H1 (cell line): ENCODE measurements around the gene SLC66A1. TPM values are rescaled to one million over a fixed set of nuclear protein-coding genes. Genes with fewer than 3 reads are reported as not detected.

Source experiments
- CTCF ChIA-PET: fragments of 300-600 bp; sonication (Branson Sonifier 250); formaldehyde crosslinking; loops from one replicate; lab custom pipeline; 2021; ENCODE audit not compliant: partially characterized antibody; lab: Charles Lee
- POLR2A ChIA-PET: fragments of 300-600 bp; sonication (Branson Sonifier 250); formaldehyde crosslinking; loops from one replicate; lab custom pipeline; 2021; ENCODE audit warnings: inconsistent platforms; ENCODE audit not compliant: partially characterized antibody; lab: Charles Lee
- DNase-seq, 2 experiments: peaks; one replicate each; pipeline versions ENCODE4 v3.0.0 to v3.0.0-alpha.2; 2010 to 2022; ENCODE audit warnings: low spot score in 2 of 2, low read depth in 1 of 2, mixed read lengths in 1 of 2
- FAIRE-seq: peaks from 2 replicates; lab custom pipeline; 2011; peaks lifted over from hg19 to GRCh38; lab: Jason Lieb, UNC
- H2AFZ ChIP-seq: 2 replicates; pipeline ENCODE4 v1.8.1; 2012; ENCODE audit warnings: low read length, inconsistent platforms
- H2AK5ac ChIP-seq: 2 replicates; pipeline ENCODE4 v1.6.1; 2013; ENCODE audit warnings: low read depth, low read length
- H2BK120ac ChIP-seq: replicated peaks from 2 replicates; pipeline ENCODE3; 2013; ENCODE audit warnings: low read depth, low read length, inconsistent platforms
- H2BK12ac ChIP-seq: 2 replicates; pipeline ENCODE4 v1.6.1; 2013; ENCODE audit warnings: low read depth, low read length
- H2BK15ac ChIP-seq: 2 replicates; pipeline ENCODE4 v1.6.1; 2013; ENCODE audit warnings: low read length
- H2BK20ac ChIP-seq: 2 replicates; pipeline ENCODE4 v1.6.1; 2013; ENCODE audit warnings: low read length
- H2BK5ac ChIP-seq: 2 replicates; pipeline ENCODE4 v1.6.1; 2013; ENCODE audit warnings: low read depth, low read length
- H3K14ac ChIP-seq: 2 replicates; pipeline ENCODE4 v1.6.1; 2013; ENCODE audit warnings: inconsistent platforms; ENCODE audit not compliant: insufficient read length
- H3K18ac ChIP-seq: 2 replicates; pipeline ENCODE4 v1.6.1; 2013; ENCODE audit warnings: low read length; ENCODE audit errors: extremely low read depth
- H3K23ac ChIP-seq: 2 replicates; pipeline ENCODE4 v1.6.1; 2013; ENCODE audit warnings: inconsistent platforms; ENCODE audit not compliant: insufficient read length
- H3K23me2 ChIP-seq: 2 replicates; pipeline ENCODE4 v1.6.1; 2013; ENCODE audit warnings: low read depth, low read length
- H3K27ac ChIP-seq: 2 replicates; pipeline ENCODE4 v1.6.1; 2011; ENCODE audit warnings: low read depth, low read length, inconsistent platforms
- H3K27me3 ChIP-seq, 4 experiments: replicated peaks in 1 of 4; 1 replicate in 1 of 4; 2 replicates in 3 of 4; pipeline versions ENCODE4 v1.6.1 to v1.8.1; 2011 to 2013; ENCODE audit warnings: low read length in 3 of 4, mild to moderate bottlenecking in 3 of 4, inconsistent platforms in 2 of 4, mixed read lengths in 2 of 4, moderate library complexity in 1 of 4; ENCODE audit not compliant: control insufficient read depth in 3 of 4, insufficient read depth in 3 of 4; ENCODE audit errors: extremely low read depth in 1 of 4
- H3K36me3 ChIP-seq, 4 experiments: 2 replicates each; pipeline versions ENCODE4 v1.6.1 to v1.8.1; 2011 to 2013; ENCODE audit warnings: mild to moderate bottlenecking in 4 of 4, low read length in 3 of 4, moderate library complexity in 2 of 4, control low read depth in 1 of 4, inconsistent platforms in 1 of 4; ENCODE audit not compliant: insufficient read depth in 4 of 4, control insufficient read depth in 2 of 4
- H3K4ac ChIP-seq: replicated peaks from 2 replicates; pipeline ENCODE3; 2013; ENCODE audit warnings: low read length, low read depth, mixed read lengths, inconsistent platforms; ENCODE audit not compliant: insufficient read length
- H3K4me1 ChIP-seq, 4 experiments: replicated peaks in 1 of 4; 1 replicate in 1 of 4; 2 replicates in 3 of 4; pipeline versions ENCODE4 v1.6.1 to v1.8.1; 2011 to 2013; ENCODE audit warnings: low read length in 3 of 4, inconsistent platforms in 2 of 4, mixed read lengths in 1 of 4; ENCODE audit not compliant: insufficient read depth in 4 of 4, control insufficient read depth in 3 of 4
- H3K4me2 ChIP-seq, 2 experiments: 2 replicates each; pipeline versions ENCODE4 v1.6.1 to v1.8.1; 2011 to 2013; ENCODE audit warnings: low read depth in 2 of 2, low read length in 2 of 2, control low read depth in 1 of 2, inconsistent platforms in 1 of 2, mild to moderate bottlenecking in 1 of 2; ENCODE audit not compliant: insufficient read depth in 1 of 2
- H3K4me3 ChIP-seq, 4 experiments: fragments of 200-600, 300-600 bp in 1 of 4; sonication (generic), shearing (Covaris generic), sonication (Bioruptor Twin) in 1 of 4; 2 replicates each; pipeline versions ENCODE4 v1.5.1 to v1.8.1; 2011 to 2016; ENCODE audit warnings: low read length in 4 of 4, low read depth in 3 of 4, control low read depth in 2 of 4, inconsistent platforms in 2 of 4, mild to moderate bottlenecking in 2 of 4, mixed read lengths in 1 of 4, moderate library complexity in 1 of 4; ENCODE audit not compliant: insufficient read depth in 2 of 4; ENCODE audit errors: extremely low read depth in 1 of 4
- H3K56ac ChIP-seq: replicated peaks from 2 replicates; pipeline ENCODE3; 2013; ENCODE audit warnings: low read depth, mild to moderate bottlenecking, mixed read lengths, low read length, inconsistent platforms; ENCODE audit not compliant: insufficient read length
- H3K79me1 ChIP-seq: 2 replicates; pipeline ENCODE4 v1.6.1; 2013; ENCODE audit warnings: low read depth, low read length, control low read depth
- H3K79me2 ChIP-seq, 2 experiments: 2 replicates each; pipeline versions ENCODE4 v1.6.1 to v1.8.1; 2012 to 2013; ENCODE audit warnings: low read length in 2 of 2, mild to moderate bottlenecking in 2 of 2, inconsistent platforms in 1 of 2; ENCODE audit not compliant: insufficient read depth in 2 of 2, control insufficient read depth in 1 of 2
- H3K9ac ChIP-seq, 4 experiments: replicated peaks in 1 of 4; 1 replicate in 1 of 4; 2 replicates in 3 of 4; pipeline versions ENCODE4 v1.6.1 to v1.8.1; 2011 to 2013; ENCODE audit warnings: low read depth in 3 of 4, low read length in 3 of 4, control low read depth in 2 of 4, mild to moderate bottlenecking in 2 of 4, moderate library complexity in 2 of 4, inconsistent platforms in 1 of 4; ENCODE audit errors: extremely low read depth in 1 of 4
- H3K9me3 ChIP-seq, 2 experiments: 2 replicates each; pipeline versions ENCODE4 v1.6.1 to v1.8.1; 2012 to 2013; ENCODE audit warnings: mild to moderate bottlenecking in 2 of 2, moderate library complexity in 2 of 2, control low read depth in 1 of 2, inconsistent platforms in 1 of 2, low read depth in 1 of 2, low read length in 1 of 2, mixed read lengths in 1 of 2; ENCODE audit not compliant: insufficient read depth in 2 of 2
- H4K20me1 ChIP-seq, 2 experiments: replicated peaks in 1 of 2; 2 replicates each; pipeline versions ENCODE3 to v1.8.1; 2011 to 2013; ENCODE audit warnings: inconsistent platforms in 2 of 2, low read length in 2 of 2, mild to moderate bottlenecking in 1 of 2; ENCODE audit not compliant: insufficient read depth in 2 of 2, control insufficient read depth in 1 of 2
- H4K5ac ChIP-seq: 2 replicates; pipeline ENCODE4 v1.6.1; 2013; ENCODE audit warnings: low read length, low read depth, mixed read lengths, inconsistent platforms; ENCODE audit not compliant: insufficient read length
- H4K8ac ChIP-seq: 2 replicates; pipeline ENCODE4 v1.8.0; 2013; ENCODE audit warnings: mild to moderate bottlenecking, moderate library complexity, low read length, inconsistent platforms; ENCODE audit not compliant: insufficient read depth; ENCODE audit errors: extremely low read depth
- H4K91ac ChIP-seq: replicated peaks from 2 replicates; pipeline ENCODE3; 2013; ENCODE audit warnings: low read length, mixed read lengths, inconsistent platforms; ENCODE audit not compliant: insufficient read length
- BRCA1 ChIP-seq: IDR thresholded peaks from 2 replicates; pipeline ENCODE4 v1.6.1; 2012; ENCODE audit warnings: low read depth, low read length, improper control_type of control experiment
- CTCF ChIP-seq, 3 experiments: IDR thresholded peaks; 1 replicate in 2 of 3; 2 replicates in 1 of 3; pipeline versions ENCODE4 v1.5.1 to v1.6.1; 2011; ENCODE audit warnings: low read length in 3 of 3, mild to moderate bottlenecking in 3 of 3, inconsistent platforms in 2 of 3, low read depth in 1 of 3, moderate library complexity in 1 of 3; ENCODE audit not compliant: insufficient read depth in 1 of 3; ENCODE audit errors: control extremely low read depth in 1 of 3
- FOSL1 ChIP-seq: IDR thresholded peaks from 2 replicates; pipeline ENCODE4 v1.6.1; 2011; ENCODE audit warnings: mild to moderate bottlenecking, low read depth, low read length, moderate library complexity; ENCODE audit not compliant: insufficient read depth
- HDAC6 ChIP-seq: IDR thresholded peaks from one replicate; pipeline ENCODE4 v1.7.1; 2012; ENCODE audit warnings: low read depth, mild to moderate bottlenecking, inconsistent platforms, low read length, moderate library complexity
- KDM4A ChIP-seq: IDR thresholded peaks from one replicate; pipeline ENCODE4 v1.7.1; 2012; ENCODE audit warnings: low read depth, mild to moderate bottlenecking, moderate library complexity, low read length, inconsistent platforms; ENCODE audit not compliant: severe bottlenecking
- KDM5A ChIP-seq: fragments of 200-600 bp; IDR thresholded peaks from 2 replicates; pipeline ENCODE4 v1.7.1; 2012; ENCODE audit warnings: mild to moderate bottlenecking, low read length, inconsistent platforms, mixed read lengths
- POLR2AphosphoS5 ChIP-seq: IDR thresholded peaks from 2 replicates; pipeline ENCODE4 v1.6.1; 2011; ENCODE audit warnings: low read depth, low read length
- RAD21 ChIP-seq, 2 experiments: IDR thresholded peaks in 1 of 2; conservative IDR thresholded peaks in 1 of 2; 2 replicates each; pipeline ENCODE4 v1.6.1; 2011; ENCODE audit warnings: low read depth in 2 of 2, low read length in 2 of 2, improper control_type of control experiment in 1 of 2, inconsistent platforms in 1 of 2, mild to moderate bottlenecking in 1 of 2, moderate library complexity in 1 of 2
- RFX5 ChIP-seq: IDR thresholded peaks from 2 replicates; pipeline ENCODE4 v1.6.1; 2011; ENCODE audit warnings: low read depth, low read length, improper control_type of control experiment, borderline replicate concordance
- SIX5 ChIP-seq: IDR thresholded peaks from 2 replicates; pipeline ENCODE4 v1.6.1; 2011; ENCODE audit warnings: mild to moderate bottlenecking, low read depth, low read length
- TAF1 ChIP-seq: IDR thresholded peaks from 2 replicates; pipeline ENCODE4 v1.6.1; 2011; ENCODE audit warnings: mild to moderate bottlenecking, low read depth, low read length
- WGBS, 2 experiments: shearing (Covaris generic) in 1 of 2; methylation state at CpG; one replicate each; pipeline versions ENCODE4 v1.1.6 to v1.1.7; 2013 to 2015; ENCODE audit warnings: low lambda C conversion rate in 2 of 2, mixed read lengths in 2 of 2, inconsistent platforms in 1 of 2, low coverage in 1 of 2, missing lambda C conversion rate in 1 of 2; ENCODE audit not compliant: insufficient replicate concordance in 2 of 2, insufficient coverage in 1 of 2, insufficient read length in 1 of 2; ENCODE audit errors: extremely low coverage in 1 of 2, missing lambda C conversion rate in 1 of 2; 5-methylcytosine and 5-hydroxymethylcytosine counted together
- polyA plus RNA-seq, 7 experiments: library from polyadenylated mRNA; depleted of rRNA in 3 of 7; stranded (reverse) in 5 of 7; unstranded in 2 of 7; fragments of >200 nt in 5 of 7; fragments of 200-250 nt in 2 of 7; gene quantifications; 1 replicate in 5 of 7; 2 replicates in 1 of 7; 4 replicates in 1 of 7; pipeline versions ENCODE4 v1.2.1 to v1.2.3, GENCODE V29; 2011 to 2013; ENCODE audit warnings: missing spikeins in 2 of 7, mixed read lengths in 2 of 7
- total RNA-seq: library from RNA; stranded (reverse); fragmentation: NEBNext Ultra II Directional; extraction: Animal tissue kit (Norgen Biotek cat#: 25700); gene quantifications from 2 replicates; pipeline ENCODE4 v1.2.1, GENCODE V29; 2021
- TF ChIP-seq, protein P1 (sequence below): IDR thresholded peaks from 2 replicates; pipeline ENCODE4 v1.6.1; 2012; ENCODE audit warnings: inconsistent platforms

Gene SLC66A1
- total and polyA plus RNA-seq, 2 of the 8 experiments (the other 6 are each of a cell fraction or from before 2014, with no cell fraction given): 16.8 to 27.9 TPM

DNA sequence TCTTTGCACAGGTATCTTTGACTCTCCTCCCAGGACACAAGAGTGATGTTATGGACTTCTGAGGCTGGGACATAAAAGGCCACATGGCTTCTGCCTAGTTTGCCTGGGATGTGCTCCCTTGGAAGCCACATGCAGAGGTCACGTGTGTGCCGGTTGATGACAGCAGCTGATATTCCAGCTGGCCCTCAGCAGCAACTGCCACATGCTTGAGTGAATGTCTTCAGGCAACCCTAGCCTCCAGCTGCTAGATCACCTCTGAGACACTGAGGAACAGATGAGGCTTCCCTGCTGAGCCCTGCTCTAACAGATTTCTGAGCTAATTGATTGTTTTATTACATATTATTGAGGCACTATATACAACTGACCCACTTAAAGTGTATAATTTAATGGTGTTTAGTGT, 11.9 kb upstream of the SLC66A1 start:
- POLR2A ChIA-PET: no interaction called here
- Histone ChIP-seq H3K4me1 (no peaks in the 10 kb centered on the region), H3K23ac (no peak overlapping the region), H3K4me2 (no peak overlapping the region), H3K4ac (no peak overlapping the region), H2BK120ac (no peak overlapping the region), H2BK12ac (no peak overlapping the region), H3K18ac (no peak overlapping the region), H3K4me3 (no peak overlapping the region), H3K79me1 (no peaks in the 10 kb centered on the region), H3K9ac (no peak overlapping the region), H4K20me1 (no peaks in the 10 kb centered on the region), H3K23me2 (no peaks in the 10 kb centered on the region), H2BK15ac (no peak overlapping the region), H3K14ac (no peak overlapping the region), H4K8ac (no peak overlapping the region), H2AFZ (no peak overlapping the region), H2BK20ac (no peak overlapping the region), H3K9me3 (peaks cover 7 to 10% of the 10 kb centered on the region in 2 experiments), H4K91ac (no peak overlapping the region), H3K27me3 (no peaks in the 10 kb centered on the region), H3K36me3 (peaks cover 1 to 13% (median 6%) of the 10 kb centered on the region in 4 experiments; a peak in 6 of 8 replicates), H3K27ac (no peak overlapping the region), H2AK5ac (no peak overlapping the region), H3K56ac (no peak overlapping the region), H3K79me2 (no peaks in the 10 kb centered on the region), H4K5ac (no peak overlapping the region), H2BK5ac (no peak overlapping the region)
- FAIRE-seq: no peak
- 96% methylated on average over 2 of the region's 2 CpGs; no CpG with 5 or more reads in 1 of the 2 experiments for WGBS, 2 experiments
- DNase-seq: no peak
- CTCF ChIA-PET: no interaction called here
- TF ChIP-seq HDAC6: no peak
- no peak for TF ChIP-seq FOSL1
- TF ChIP-seq RFX5: no peak
- TF ChIP-seq BRCA1: no peak
- TF ChIP-seq, protein P1, sequence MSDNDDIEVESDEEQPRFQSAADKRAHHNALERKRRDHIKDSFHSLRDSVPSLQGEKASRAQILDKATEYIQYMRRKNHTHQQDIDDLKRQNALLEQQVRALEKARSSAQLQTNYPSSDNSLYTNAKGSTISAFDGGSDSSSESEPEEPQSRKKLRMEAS: no peak
- no peak for TF ChIP-seq SIX5
- TF ChIP-seq RAD21 (IDR thresholded peaks at IDR 0.05 in 1 of 2, conservative IDR thresholded peaks at IDR 0.05 in 1 of 2; ENCODE audit: low read depth in 2 of 2, low read length in 2 of 2): no peak
- TF ChIP-seq POLR2AphosphoS5: no peak
- TF ChIP-seq CTCF (IDR thresholded peaks at IDR 0.05; ENCODE audit: control extremely low read depth in 1 of 3, insufficient read depth in 1 of 3, low read depth in 1 of 3, low read length in 3 of 3): no peak
- TF ChIP-seq TAF1: no peak
- TF ChIP-seq KDM4A: no peak
- no peak for TF ChIP-seq KDM5A
